Thyroid gland (tissue), 4 donors: Measurements from ENCODE around the gene MTG2. TPM values are rescaled to one million over a fixed set of nuclear protein-coding genes. Genes with fewer than 3 reads are reported as not detected.

ENCODE experiments used
- DNase-seq, 2 donors: peaks; one replicate each; pipeline ENCODE4 v3.0.0-alpha.2; 2019
- H3K27ac ChIP-seq, 3 donors: fragments of 200-600 bp; sonication (generic); 1 replicate in 2 of 3; 2 replicates in 1 of 3; pipeline ENCODE4 v1.5.1; 2016 to 2019; ENCODE audit warnings: mild to moderate bottlenecking in 1 of 3, moderate library complexity in 1 of 3
- H3K27me3 ChIP-seq: fragments of 200-600 bp; sonication (generic); one replicate; pipeline ENCODE4 v1.5.1; 2019
- H3K36me3 ChIP-seq, 2 donors: fragments of 200-600 bp; sonication (generic); one replicate each; pipeline ENCODE4 v1.5.1; 2016 to 2019
- H3K4me1 ChIP-seq, 2 donors: fragments of 200-600 bp; sonication (generic); one replicate each; pipeline ENCODE4 v1.5.1; 2017 to 2019
- H3K4me3 ChIP-seq, 3 donors: fragments of 200-600 bp; sonication (generic); replicated peaks in 1 of 3; 1 replicate in 2 of 3; 2 replicates in 1 of 3; pipeline ENCODE4 v1.5.1; 2016; ENCODE audit warnings: mild to moderate bottlenecking in 1 of 3
- H3K9me3 ChIP-seq: fragments of 200-600 bp; sonication (generic); one replicate; pipeline ENCODE4 v1.5.1; 2017
- CTCF ChIP-seq, 6 experiments: fragments of 200-600 bp in 3 of 6; fragments of 450-650 bp in 3 of 6; sonication (generic) in 3 of 6; IDR thresholded peaks; one replicate each; pipeline ENCODE4 v1.5.1; 2016 to 2019; ENCODE audit warnings: antibody characterized with exemption in 6 of 6, mild to moderate bottlenecking in 2 of 6, inconsistent platforms in 1 of 6, moderate library complexity in 1 of 6
- POLR2A ChIP-seq, 2 donors: fragments of 450-650 bp; IDR thresholded peaks; one replicate each; pipeline ENCODE4 v1.6.1; 2017; ENCODE audit warnings: antibody characterized with exemption in 2 of 2, mild to moderate bottlenecking in 2 of 2, moderate library complexity in 1 of 2
- WGBS, 2 donors: methylation state at CpG; one replicate each; pipeline ENCODE4 v1.1.5; 2017; 5-methylcytosine and 5-hydroxymethylcytosine counted together
- intact Hi-C: fragments of 100-400 bp; cut with DNase I; formaldehyde crosslinking; loops from one replicate; pipeline ENCODE4 v1.15.1; 2023
- total RNA-seq, 4 donors: library from RNA; depleted of rRNA; stranded (reverse); fragments of >200 nt; gene quantifications; one replicate each; pipeline ENCODE4 v1.2.3, GENCODE V29; 2016

Gene MTG2
- total RNA-seq, 4 donors from 2014 or later = 21.6 to 38.2 (median 33.4) TPM

GRCh38 chr20:62234339-62234738 lies 51.5 kb downstream of the MTG2 start:
- intact Hi-C loops = no loop called here
- TF ChIP-seq CTCF (IDR thresholded peaks at IDR 0.05) = no peak
- TF ChIP-seq POLR2A (IDR thresholded peaks at IDR 0.05) = no peak

GRCh38 chr20:62235001-62235776 lies 52.4 kb downstream of the MTG2 start:
- no peak for DNase-seq

More at GRCh38 chr20:62234339-62234738, 51.5 kb downstream of the MTG2 start:
- no peak for DNase-seq
- no peak overlapping the region for H3K27ac ChIP-seq
- WGBS, 2 donors = 46 to 51% methylated on average over 3 to 5 of the region's 5 CpGs
- no peaks in the 10 kb centered on the region for H3K9me3 ChIP-seq
- H3K4me1 ChIP-seq = peaks cover 5 to 7% of the 10 kb centered on the region in 2 donors
- H3K4me3 ChIP-seq = no peak overlapping the region
- no peaks in the 10 kb centered on the region for H3K27me3 ChIP-seq
- no peaks in the 10 kb centered on the region for H3K36me3 ChIP-seq

GRCh38 chr20:62235777-62236157 lies 52.9 kb downstream of the MTG2 start:
- intact Hi-C loops = loop anchor here (5.0 kb wide), 1 partner anchor 172 kb away; the partner anchor contains the start of gene CABLES2
- no peak for DNase-seq
- Histone ChIP-seq H3K4me3 (no peak overlapping the region), H3K9me3 (no peaks in the 10 kb centered on the region), H3K36me3 (no peaks in the 10 kb centered on the region), H3K4me1 (peaks cover 13 to 15% of the 10 kb centered on the region in 2 donors), H3K27me3 (no peaks in the 10 kb centered on the region), H3K27ac (no peak overlapping the region)
- WGBS, 2 donors = 81 to 94% methylated on average over 4 to 6 of the region's 9 CpGs
- TF ChIP-seq POLR2A (IDR thresholded peaks at IDR 0.05) = no peak
- no peak for TF ChIP-seq CTCF (IDR thresholded peaks at IDR 0.05)

More at GRCh38 chr20:62235001-62235776, 52.4 kb downstream of the MTG2 start:
- WGBS, 2 donors = 70 to 75% methylated on average over 16 of the region's 16 CpGs
- TF ChIP-seq POLR2A (IDR thresholded peaks at IDR 0.05) (no peak), CTCF (IDR thresholded peaks at IDR 0.05) (no peak)
- H3K36me3 ChIP-seq = no peaks in the 10 kb centered on the region
- H3K27ac ChIP-seq = no peak overlapping the region
- H3K27me3 ChIP-seq = no peaks in the 10 kb centered on the region
- intact Hi-C loops = loop anchor here (5.0 kb wide), 1 partner anchor 172 kb away; the partner anchor contains the start of gene CABLES2
- H3K9me3 ChIP-seq = no peaks in the 10 kb centered on the region
- H3K4me3 ChIP-seq = no peak overlapping the region
- H3K4me1 ChIP-seq = peaks cover 13 to 15% of the 10 kb centered on the region in 2 donors

- TF ChIP-seq POLR2A (IDR thresholded peaks at IDR 0.05) (no peak), CTCF (IDR thresholded peaks at IDR 0.05) (no peak)
- no peaks in the 10 kb centered on the region for H3K27me3 ChIP-seq
- WGBS, 2 donors = 69 to 77% methylated on average over 4 to 6 of the region's 6 CpGs
- H3K27ac ChIP-seq = no peak overlapping the region
- H3K36me3 ChIP-seq = no peaks in the 10 kb centered on the region
- no peak overlapping the region for H3K4me3 ChIP-seq
- H3K9me3 ChIP-seq = no peaks in the 10 kb centered on the region
- no peak for DNase-seq
- intact Hi-C loops = loop anchor here (5.0 kb wide), 1 partner anchor 171 kb away; the partner anchor contains the start of gene CABLES2
- peaks cover 13 to 15% of the 10 kb centered on the region in 2 donors for H3K4me1 ChIP-seq
Observed at GRCh38 chr20:62236200-62236599, 53.4 kb downstream of the MTG2 start.
